IPS DF 6.9 (cell line): ENCODE results near the gene ABHD18.
"Not testable (repeated sequence)": the region's sequence is repeated elsewhere in the genome, so short reads cannot be mapped to it uniquely, and the experiment has no call there.

Source experiments
- DNase-seq: peaks from one replicate; pipeline ENCODE4 v3.0.0-alpha.2; 2013; ENCODE audit warnings: low read depth, low spot score
- H3K27ac ChIP-seq: one replicate; pipeline ENCODE4 v1.5.1; 2013; ENCODE audit warnings: low read length, control low read depth
- H3K27me3 ChIP-seq: 2 replicates; pipeline ENCODE4 v1.6.1; 2013; ENCODE audit warnings: mild to moderate bottlenecking, low read length; ENCODE audit not compliant: control insufficient read depth, insufficient read depth
- H3K36me3 ChIP-seq: 2 replicates; pipeline ENCODE4 v1.6.1; 2013; ENCODE audit warnings: low read length; ENCODE audit not compliant: control insufficient read depth, insufficient read depth
- H3K4me1 ChIP-seq: 2 replicates; pipeline ENCODE4 v1.6.1; 2013; ENCODE audit warnings: low read length; ENCODE audit not compliant: control insufficient read depth, insufficient read depth
- H3K4me3 ChIP-seq: 2 replicates; pipeline ENCODE4 v1.5.1; 2013; ENCODE audit warnings: mild to moderate bottlenecking, low read length
- H3K9me3 ChIP-seq: 2 replicates; pipeline ENCODE4 v1.6.1; 2013; ENCODE audit warnings: low read length, inconsistent platforms; ENCODE audit not compliant: control insufficient read depth, insufficient read depth
- WGBS: extraction: QIAGEN DNeasy Blood & Tissue Kit; methylation state at CpG from one replicate; pipeline ENCODE4 v1.1.7; 2013; ENCODE audit warnings: mixed read lengths, missing lambda C conversion rate; ENCODE audit not compliant: insufficient read length, insufficient coverage; 5-methylcytosine and 5-hydroxymethylcytosine counted together

Gene ABHD18

GRCh38 chr4:128066453-128066820 lies 101.2 kb downstream of the ABHD18 start:
- WGBS, result no CpG with 5 or more reads among the region's 10 CpGs
- H3K4me3 ChIP-seq, H3K27ac ChIP-seq, H3K36me3 ChIP-seq, H3K27me3 ChIP-seq, DNase-seq, H3K4me1 ChIP-seq, H3K9me3 ChIP-seq: not testable (repeated sequence)

- no peak overlapping the region for H3K27ac ChIP-seq
- H3K36me3 ChIP-seq, result no peaks in the 10 kb centered on the region
- H3K9me3 ChIP-seq, result no peaks in the 10 kb centered on the region
- H3K4me3 ChIP-seq, result no peak overlapping the region
- no peaks in the 10 kb centered on the region for H3K4me1 ChIP-seq
- no CpG with 5 or more reads among the region's 3 CpGs for WGBS
- DNase-seq, result no peak
- H3K27me3 ChIP-seq, result no peaks in the 10 kb centered on the region
Observed at GRCh38 chr4:128068918-128069317, 103.7 kb downstream of the ABHD18 start.

- H3K36me3 ChIP-seq, result peaks cover 14% of the 10 kb centered on the region; the same call in 1 of the 2 replicates
- H3K4me3 ChIP-seq, result no peak overlapping the region
- H3K4me1 ChIP-seq, result no peaks in the 10 kb centered on the region
- H3K9me3 ChIP-seq, result no peaks in the 10 kb centered on the region
- H3K27me3 ChIP-seq, result no peaks in the 10 kb centered on the region
- H3K27ac ChIP-seq, result no peak overlapping the region
- no peak for DNase-seq
- no CpG with 5 or more reads among the region's 4 CpGs for WGBS
Observed at GRCh38 chr4:128076464-128076863, 111.3 kb downstream of the ABHD18 start.
